H9 (cell line): Measurements from ENCODE around the gene DNAJA1. TPM values are rescaled to one million over a fixed set of nuclear protein-coding genes. Genes with fewer than 3 reads are reported as not detected.
A peak's percentile ranks its signal among the peaks of the same experiment; 100 is the strongest.

ENCODE experiments used
- DNase-seq: peaks from one replicate; pipeline ENCODE4 v3.0.0-alpha.2; 2017
- H2AFZ ChIP-seq: one replicate; pipeline ENCODE4 v1.6.1; 2013; ENCODE audit warnings: mild to moderate bottlenecking, low read length, control low read depth, moderate library complexity
- H2AK5ac ChIP-seq: 2 replicates; pipeline ENCODE4 v1.6.1; 2013; ENCODE audit warnings: low read length, control low read depth, mixed read lengths; ENCODE audit not compliant: insufficient read length
- H2BK120ac ChIP-seq: one replicate; pipeline ENCODE4 v1.6.1; 2013; ENCODE audit warnings: low read depth, mild to moderate bottlenecking, low read length, control low read depth, inconsistent platforms; ENCODE audit not compliant: poor library complexity, severe bottlenecking
- H2BK12ac ChIP-seq: 2 replicates; pipeline ENCODE4 v1.6.1; 2013; ENCODE audit warnings: low read length, control low read depth, mixed read lengths, low read depth; ENCODE audit not compliant: insufficient read length
- H2BK15ac ChIP-seq: 2 replicates; pipeline ENCODE4 v1.6.1; 2013; ENCODE audit warnings: low read depth, low read length, control low read depth
- H2BK20ac ChIP-seq: one replicate; pipeline ENCODE4 v1.6.1; 2013; ENCODE audit warnings: low read depth, mild to moderate bottlenecking, low read length, control low read depth, inconsistent platforms; ENCODE audit not compliant: poor library complexity, severe bottlenecking
- H2BK5ac ChIP-seq: 2 replicates; pipeline ENCODE4 v1.6.1; 2013; ENCODE audit warnings: low read length, control low read depth, mixed read lengths; ENCODE audit not compliant: insufficient read length
- H3K14ac ChIP-seq: 2 replicates; pipeline ENCODE4 v1.6.1; 2013; ENCODE audit warnings: low read length, control low read depth; ENCODE audit not compliant: insufficient read depth
- H3K18ac ChIP-seq: 2 replicates; pipeline ENCODE4 v1.6.1; 2013; ENCODE audit warnings: low read depth, mild to moderate bottlenecking, mixed read lengths, low read length, control low read depth; ENCODE audit not compliant: insufficient read length
- H3K23ac ChIP-seq: 2 replicates; pipeline ENCODE4 v1.6.1; 2013; ENCODE audit warnings: low read length, control low read depth, mixed read lengths, low read depth; ENCODE audit not compliant: insufficient read length
- H3K23me2 ChIP-seq: 2 replicates; pipeline ENCODE4 v1.6.1; 2013; ENCODE audit warnings: low read depth, mild to moderate bottlenecking, mixed read lengths, low read length, control low read depth; ENCODE audit not compliant: insufficient read length, poor library complexity, severe bottlenecking
- H3K27ac ChIP-seq: 2 replicates; pipeline ENCODE4 v1.5.1; 2013; ENCODE audit warnings: low read length, control low read depth, mixed read lengths, low read depth; ENCODE audit not compliant: insufficient read length
- H3K27me3 ChIP-seq: 2 replicates; pipeline ENCODE4 v1.6.1; 2013; ENCODE audit warnings: low read length, control low read depth, inconsistent platforms; ENCODE audit not compliant: insufficient read depth
- H3K4ac ChIP-seq: 2 replicates; pipeline ENCODE4 v1.6.1; 2013; ENCODE audit warnings: low read depth, mild to moderate bottlenecking, control low read depth, inconsistent platforms, low read length, moderate library complexity
- H3K4me1 ChIP-seq: 2 replicates; pipeline ENCODE4 v1.6.1; 2013; ENCODE audit warnings: low read length, control low read depth, inconsistent platforms; ENCODE audit not compliant: insufficient read depth
- H3K4me2 ChIP-seq: 2 replicates; pipeline ENCODE4 v1.6.1; 2013; ENCODE audit warnings: low read length, control low read depth, mixed read lengths; ENCODE audit not compliant: insufficient read length, insufficient read depth
- H3K56ac ChIP-seq: 2 replicates; pipeline ENCODE4 v1.6.1; 2013; ENCODE audit warnings: low read depth, mild to moderate bottlenecking, mixed read lengths, low read length, control low read depth; ENCODE audit not compliant: insufficient read length
- H3K79me1 ChIP-seq: 2 replicates; pipeline ENCODE4 v1.6.1; 2013; ENCODE audit warnings: low read depth, mild to moderate bottlenecking, moderate library complexity, low read length, control low read depth, inconsistent platforms; ENCODE audit not compliant: insufficient read depth, poor library complexity, severe bottlenecking
- H3K79me2 ChIP-seq: 2 replicates; pipeline ENCODE4 v1.6.1; 2013; ENCODE audit warnings: low read length, control low read depth, inconsistent platforms; ENCODE audit not compliant: insufficient read depth
- H3K9ac ChIP-seq: 2 replicates; pipeline ENCODE4 v1.6.1; 2013; ENCODE audit warnings: low read length, control low read depth, mixed read lengths; ENCODE audit not compliant: insufficient read length; ENCODE audit errors: extremely low read depth
- H3K9me3 ChIP-seq: one replicate; pipeline ENCODE4 v1.6.1; 2013; ENCODE audit warnings: low read depth, low read length, inconsistent platforms; ENCODE audit not compliant: control insufficient read depth
- H3T11ph ChIP-seq: one replicate; pipeline ENCODE4 v1.6.1; 2013; ENCODE audit warnings: mild to moderate bottlenecking, low read length, control low read depth, inconsistent platforms
- H4K20me1 ChIP-seq: one replicate; pipeline ENCODE4 v1.6.1; 2013; ENCODE audit not compliant: control insufficient read depth, insufficient read length, insufficient read depth
- H4K5ac ChIP-seq: 2 replicates; pipeline ENCODE4 v1.6.1; 2013; ENCODE audit warnings: low read depth, mild to moderate bottlenecking, mixed read lengths, low read length, control low read depth; ENCODE audit not compliant: insufficient read length
- H4K8ac ChIP-seq: replicated peaks from 2 replicates; pipeline ENCODE4 v1.6.1; 2013; ENCODE audit warnings: low read length, control low read depth, mixed read lengths, low read depth; ENCODE audit not compliant: insufficient read length
- H4K91ac ChIP-seq: 2 replicates; pipeline ENCODE4 v1.6.1; 2013; ENCODE audit warnings: low read depth, mild to moderate bottlenecking, moderate library complexity, mixed read lengths, low read length, control low read depth; ENCODE audit not compliant: insufficient read length
- H3K27ac Mint-ChIP-seq, 3 experiments: 2 replicates in 2 of 3; 3 replicates in 1 of 3; pipeline ENCODE4 v1.8.0; 2020 to 2021; ENCODE audit warnings: mixed read lengths in 3 of 3, mild to moderate bottlenecking in 1 of 3, moderate library complexity in 1 of 3
- H3K27me3 Mint-ChIP-seq: 2 replicates; pipeline ENCODE4 v1.8.0; 2021; ENCODE audit warnings: low read depth, mild to moderate bottlenecking, moderate library complexity, mixed read lengths
- H3K36me3 Mint-ChIP-seq, 3 experiments: 2 replicates in 2 of 3; 3 replicates in 1 of 3; pipeline ENCODE4 v1.8.0; 2020 to 2021; ENCODE audit warnings: low read depth in 3 of 3, mixed read lengths in 3 of 3; ENCODE audit not compliant: insufficient read depth in 1 of 3
- H3K4me1 Mint-ChIP-seq, 2 experiments: 2 replicates each; pipeline ENCODE4 v1.8.0; 2020; ENCODE audit warnings: mixed read lengths in 2 of 2
- H3K4me3 Mint-ChIP-seq, 2 experiments: 2 replicates in 1 of 2; 3 replicates in 1 of 2; pipeline ENCODE4 v1.8.0; 2020 to 2021; ENCODE audit warnings: mild to moderate bottlenecking in 2 of 2, mixed read lengths in 2 of 2, moderate library complexity in 1 of 2
- H3K9me3 Mint-ChIP-seq, 2 experiments: 2 replicates in 1 of 2; 3 replicates in 1 of 2; pipeline ENCODE4 v1.8.0; 2020; ENCODE audit warnings: mild to moderate bottlenecking in 2 of 2, mixed read lengths in 2 of 2, moderate library complexity in 1 of 2
- WGBS: extraction: QIAGEN DNeasy Blood & Tissue Kit; methylation state at CpG from one replicate; pipeline ENCODE4 v1.1.7; 2013; ENCODE audit warnings: missing lambda C conversion rate, low lambda C conversion rate, mixed read lengths; ENCODE audit not compliant: insufficient read length; ENCODE audit errors: extremely low coverage; 5-methylcytosine and 5-hydroxymethylcytosine counted together
- total RNA-seq: library from RNA; stranded (reverse); gene quantifications from 2 replicates; pipeline ENCODE4 v1.2.1, GENCODE V29; 2021
- TF ChIP-seq, protein P1 (sequence below): fragments of 200-600 bp; sonication (generic); conservative IDR thresholded peaks from 3 replicates; pipeline ENCODE4 v1.8.0; 2021; ENCODE audit warnings: antibody characterized with exemption, mild to moderate bottlenecking

Gene DNAJA1
- total RNA-seq, 1 experiment from 2014 or later: 217 TPM

DNA sequence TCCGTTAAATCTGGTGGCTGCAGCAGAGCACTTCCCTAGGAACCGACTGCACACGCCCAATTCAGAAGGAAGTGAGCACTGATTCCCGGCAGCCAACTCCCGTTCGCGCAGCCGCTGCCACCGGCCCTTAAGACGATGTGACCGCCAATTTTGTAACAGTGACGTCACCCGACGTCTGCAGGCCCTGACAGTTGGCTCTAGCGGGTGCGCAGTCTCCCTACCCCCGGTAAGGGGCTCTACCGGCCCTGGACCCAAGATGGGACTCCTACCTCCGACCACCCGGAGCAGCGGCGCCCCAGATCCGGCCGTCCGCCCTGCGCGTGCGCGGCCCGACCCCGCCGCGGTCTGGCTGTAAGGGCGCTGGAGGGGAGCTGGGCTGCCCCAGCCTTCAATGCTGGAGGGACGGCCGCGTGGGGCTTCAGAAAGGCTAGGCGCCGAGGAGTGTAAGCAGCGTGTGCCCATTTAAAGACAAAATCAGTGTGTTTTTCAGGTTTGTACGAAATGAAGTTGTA, 19.1 kb downstream of the DNAJA1 start:
- Histone ChIP-seq H3K9me3 (no peaks in the 10 kb centered on the region), H4K8ac (no peak overlapping the region), H3K23ac (no peak overlapping the region), H3K79me1 (no peaks in the 10 kb centered on the region), H3K23me2 (peaks cover 7% of the 10 kb centered on the region), H3K18ac (no peak overlapping the region), H4K5ac (no peak overlapping the region), H2AK5ac (no peak overlapping the region), H3K4me1 (0 out of 2 replicates have a peak, but pooled peaks cover 3% of the 10 kb centered on the region), H2BK5ac (no peak overlapping the region), H3K79me2 (no peaks in the 10 kb centered on the region), H3K4ac (no peak overlapping the region), H3K27ac (no peak overlapping the region), H3K27me3 (no peaks in the 10 kb centered on the region), H3K4me2 (peak overlapping the region; percentile 64), H2BK20ac (no peak overlapping the region), H3T11ph (no peak overlapping the region), H3K14ac (no peak overlapping the region), H4K91ac (no peak overlapping the region), H2AFZ (no peak overlapping the region), H2BK12ac (no peak overlapping the region), H2BK120ac (no peak overlapping the region), H2BK15ac (no peak overlapping the region), H3K56ac (no peak overlapping the region), H3K9ac (no peak overlapping the region), H4K20me1 (no peaks in the 10 kb centered on the region)
- Mint-ChIP-seq H3K4me3 (peak overlapping the region; percentile 70 to 83), H3K4me1 (peaks cover 17 to 19% of the 10 kb centered on the region in 2 experiments), H3K27ac (peak overlapping the region in 2 of 3 experiments; percentile 83 to 94; a peak in 4 of 7 replicates), H3K9me3 (no peaks in the 10 kb centered on the region), H3K36me3 (peaks cover 9 to 41% (median 28%) of the 10 kb centered on the region in 3 experiments; a peak in 6 of 7 replicates), H3K27me3 (no peaks in the 10 kb centered on the region)
- TF ChIP-seq, protein P1, sequence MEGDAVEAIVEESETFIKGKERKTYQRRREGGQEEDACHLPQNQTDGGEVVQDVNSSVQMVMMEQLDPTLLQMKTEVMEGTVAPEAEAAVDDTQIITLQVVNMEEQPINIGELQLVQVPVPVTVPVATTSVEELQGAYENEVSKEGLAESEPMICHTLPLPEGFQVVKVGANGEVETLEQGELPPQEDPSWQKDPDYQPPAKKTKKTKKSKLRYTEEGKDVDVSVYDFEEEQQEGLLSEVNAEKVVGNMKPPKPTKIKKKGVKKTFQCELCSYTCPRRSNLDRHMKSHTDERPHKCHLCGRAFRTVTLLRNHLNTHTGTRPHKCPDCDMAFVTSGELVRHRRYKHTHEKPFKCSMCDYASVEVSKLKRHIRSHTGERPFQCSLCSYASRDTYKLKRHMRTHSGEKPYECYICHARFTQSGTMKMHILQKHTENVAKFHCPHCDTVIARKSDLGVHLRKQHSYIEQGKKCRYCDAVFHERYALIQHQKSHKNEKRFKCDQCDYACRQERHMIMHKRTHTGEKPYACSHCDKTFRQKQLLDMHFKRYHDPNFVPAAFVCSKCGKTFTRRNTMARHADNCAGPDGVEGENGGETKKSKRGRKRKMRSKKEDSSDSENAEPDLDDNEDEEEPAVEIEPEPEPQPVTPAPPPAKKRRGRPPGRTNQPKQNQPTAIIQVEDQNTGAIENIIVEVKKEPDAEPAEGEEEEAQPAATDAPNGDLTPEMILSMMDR: no peak
- no CpG with 5 or more reads among the region's 41 CpGs for WGBS
- DNase-seq: peak; percentile 84
